ENCODE data around the gene GSTT4. TPM values are rescaled to one million over a fixed set of nuclear protein-coding genes. Genes with fewer than 3 reads are reported as not detected.

GSTT4 gene
- total and polyA plus RNA-seq, 9 of the 15 experiments (the other 6 are each of a cell fraction or from before 2014, with no cell fraction given) = not detected

DNA sequence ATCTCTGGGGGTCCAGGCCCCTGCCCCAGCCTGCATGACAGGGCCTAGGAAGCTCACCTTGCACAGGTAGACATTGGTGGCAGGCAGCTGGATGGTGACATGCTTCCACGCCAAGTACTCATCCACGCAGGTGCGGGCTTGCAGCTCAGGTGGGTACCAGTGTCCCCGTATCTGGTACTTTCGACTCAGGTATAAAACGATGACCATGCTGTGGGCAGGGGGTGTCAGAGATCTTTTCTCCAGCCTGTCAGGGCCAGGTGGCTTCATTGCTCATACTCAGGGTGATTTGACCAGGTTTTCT, 1.6 kb upstream of the GSTT4 start:
- Histone ChIP-seq H3K9me3 (replicated peaks; ENCODE audit: control insufficient read depth, insufficient read depth, low read depth, low read length) (peaks cover 3% of the 10 kb centered on the region; the same call in 1 of the 2 replicates), H3K4me1 (replicated peaks in 1 of 2; ENCODE audit: control insufficient read depth in 2 of 2, insufficient read depth in 2 of 2, low read length in 2 of 2) (peaks cover 18 to 21% of the 10 kb centered on the region in 2 experiments; a peak in 4 of 5 replicates), H3K9me1 (ENCODE audit: control insufficient read depth, insufficient read depth, low read length) (no peaks in the 10 kb centered on the region), H3K27ac (ENCODE audit: extremely low read depth, low read depth, low read length) (no peak overlapping the region), H3K79me2 (ENCODE audit: control insufficient read depth, insufficient read depth, low read length) (peaks cover 7% of the 10 kb centered on the region), H3K4me3 (no peak overlapping the region), H3K27me3 (ENCODE audit: control insufficient read depth in 2 of 2, insufficient read depth in 2 of 2, low read length in 2 of 2) (no peaks in the 10 kb centered on the region), H3K9ac (ENCODE audit: insufficient read depth in 1 of 2, low read depth in 2 of 2, low read length in 2 of 2) (no peak overlapping the region), H3K36me3 (ENCODE audit: control insufficient read depth, insufficient read depth, low read length) (no peaks in the 10 kb centered on the region), H3K4me2 (ENCODE audit: insufficient read depth, low read length) (no peak overlapping the region), H4K20me1 (replicated peaks; ENCODE audit: control insufficient read depth, insufficient read depth, low read length) (no peaks in the 10 kb centered on the region), H2AFZ (ENCODE audit: low read depth, low read length) (no peak overlapping the region)
- DNase-seq (ENCODE audit: extremely low read depth in 1 of 4, low spot score in 3 of 4) = no peak
- in situ Hi-C loops (cut with MboI) (loop anchor here (5.0 kb wide), 1 partner anchor 70 kb away; no protein-coding TSS in a partner anchor), intact Hi-C loops (cut with micrococcal nuclease) (no loop called here)
- FAIRE-seq = no peak
- BruUV-seq (replicated peaks) = no TSS peak
- no peak for ATAC-seq
- CTCF ChIA-PET (ENCODE audit: low intra/inter-chr PET ratio) = no interaction called here
- TF ChIP-seq EP300 (IDR thresholded peaks at IDR 0.05; ENCODE audit: low read length) = no peak
- no peak for TF ChIP-seq HMG20B (CRISPR knock-in tag; IDR thresholded peaks at IDR 0.05)
- no peak for TF ChIP-seq CREM (IDR thresholded peaks at IDR 0.05; ENCODE audit: low read depth)
- TF ChIP-seq ZBTB17 (CRISPR knock-in tag; IDR thresholded peaks at IDR 0.05) = 0 out of 2 replicates have a peak, but pooled peaks have one; percentile 7
- WGBS (ENCODE audit: insufficient coverage, low coverage, missing lambda C conversion rate) = 50% methylated on average over 6 of the region's 6 CpGs
- POLR2A ChIA-PET = interaction anchor here (1.1 kb wide), 1 partner anchor 10 kb away, joined by 3 read pairs; no protein-coding TSS in a partner anchor

DNA sequence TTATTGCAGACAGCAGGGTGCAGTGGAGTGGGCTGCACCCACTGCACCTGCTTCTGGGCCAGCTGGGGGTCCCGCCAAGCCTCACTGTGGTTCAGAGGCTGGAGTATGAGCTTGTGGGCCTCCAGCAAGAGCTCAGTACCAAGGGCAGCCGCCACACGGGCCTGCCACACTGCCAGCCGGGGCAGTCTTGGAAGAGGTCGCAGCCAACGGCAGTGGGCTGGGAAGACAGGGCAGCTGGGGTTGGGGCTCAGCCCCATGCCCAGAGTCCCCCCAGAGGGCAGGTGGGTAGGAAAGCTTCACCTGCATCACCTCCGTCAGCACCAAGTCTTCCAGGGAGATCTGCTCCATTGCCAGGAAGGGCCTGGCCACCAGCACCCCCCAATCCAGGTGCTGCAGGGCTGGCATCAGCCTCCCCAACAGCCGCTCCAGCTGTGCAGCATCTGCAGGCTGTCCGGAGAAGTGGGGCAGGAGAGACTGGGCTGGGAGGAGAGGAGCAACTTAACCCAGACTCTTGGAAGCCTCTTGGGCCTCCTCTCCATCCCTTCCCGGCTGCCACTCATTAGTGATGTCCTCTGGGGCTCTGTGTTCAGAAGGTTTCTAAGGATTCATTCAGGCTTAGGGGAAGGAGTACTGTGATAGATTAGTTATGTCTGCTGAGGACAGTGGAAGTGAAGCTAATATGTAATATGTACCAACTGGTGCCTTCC, 1.1 kb upstream of the GSTT4 start:
- no peak overlapping the region for H3K9ac ChIP-seq (ENCODE audit: insufficient read depth in 1 of 2, low read depth in 2 of 2, low read length in 2 of 2)
- no peak for ATAC-seq
- H3K27ac ChIP-seq (ENCODE audit: extremely low read depth, low read depth, low read length) = no peak overlapping the region
- in situ Hi-C loops (cut with MboI) = loop anchor here (5.0 kb wide), 1 partner anchor 69 kb away; no protein-coding TSS in a partner anchor
- H3K9me3 ChIP-seq (replicated peaks; ENCODE audit: control insufficient read depth, insufficient read depth, low read depth, low read length) = peaks cover 3% of the 10 kb centered on the region; the same call in 1 of the 2 replicates
- peaks cover 2% of the 10 kb centered on the region; the same call in 2 of the 3 replicates for H3K79me2 ChIP-seq (ENCODE audit: control insufficient read depth, insufficient read depth, low read length)
- 32% methylated on average over 8 of the region's 10 CpGs for WGBS (ENCODE audit: insufficient coverage, low coverage, missing lambda C conversion rate)
- H3K27me3 ChIP-seq (ENCODE audit: control insufficient read depth in 2 of 2, insufficient read depth in 2 of 2, low read length in 2 of 2) = no peaks in the 10 kb centered on the region
- no TSS peak for BruUV-seq (replicated peaks)
- no peaks in the 10 kb centered on the region for H4K20me1 ChIP-seq (replicated peaks; ENCODE audit: control insufficient read depth, insufficient read depth, low read length)
- H3K4me2 ChIP-seq (ENCODE audit: insufficient read depth, low read length) = no peak overlapping the region
- FAIRE-seq = no peak
- ChIA-PET POLR2A (interaction anchor here (1.1 kb wide), 1 partner anchor 10 kb away, joined by 3 read pairs; no protein-coding TSS in a partner anchor), CTCF (ENCODE audit: low intra/inter-chr PET ratio) (no interaction called here)
- H2AFZ ChIP-seq (ENCODE audit: low read depth, low read length) = no peak overlapping the region
- no peaks in the 10 kb centered on the region for H3K36me3 ChIP-seq (ENCODE audit: control insufficient read depth, insufficient read depth, low read length)
- no peak for DNase-seq (ENCODE audit: extremely low read depth in 1 of 4, low spot score in 3 of 4)
- no peak overlapping the region for H3K4me3 ChIP-seq
- intact Hi-C loops (cut with micrococcal nuclease) = no loop called here
- H3K4me1 ChIP-seq (replicated peaks in 1 of 2; ENCODE audit: control insufficient read depth in 2 of 2, insufficient read depth in 2 of 2, low read length in 2 of 2) = peaks cover 14 to 21% of the 10 kb centered on the region in 2 experiments; a peak in 4 of 5 replicates
- H3K9me1 ChIP-seq (ENCODE audit: control insufficient read depth, insufficient read depth, low read length) = no peaks in the 10 kb centered on the region
- TF ChIP-seq, protein P1, sequence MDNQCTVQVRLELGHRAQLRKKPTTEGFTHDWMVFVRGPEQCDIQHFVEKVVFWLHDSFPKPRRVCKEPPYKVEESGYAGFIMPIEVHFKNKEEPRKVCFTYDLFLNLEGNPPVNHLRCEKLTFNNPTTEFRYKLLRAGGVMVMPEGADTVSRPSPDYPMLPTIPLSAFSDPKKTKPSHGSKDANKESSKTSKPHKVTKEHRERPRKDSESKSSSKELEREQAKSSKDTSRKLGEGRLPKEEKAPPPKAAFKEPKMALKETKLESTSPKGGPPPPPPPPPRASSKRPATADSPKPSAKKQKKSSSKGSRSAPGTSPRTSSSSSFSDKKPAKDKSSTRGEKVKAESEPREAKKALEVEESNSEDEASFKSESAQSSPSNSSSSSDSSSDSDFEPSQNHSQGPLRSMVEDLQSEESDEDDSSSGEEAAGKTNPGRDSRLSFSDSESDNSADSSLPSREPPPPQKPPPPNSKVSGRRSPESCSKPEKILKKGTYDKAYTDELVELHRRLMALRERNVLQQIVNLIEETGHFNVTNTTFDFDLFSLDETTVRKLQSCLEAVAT (IDR thresholded peaks at IDR 0.05) = peak in 1 of 2 experiments; percentile 90; a peak in 2 of 4 replicates
- TF ChIP-seq, protein P2, sequence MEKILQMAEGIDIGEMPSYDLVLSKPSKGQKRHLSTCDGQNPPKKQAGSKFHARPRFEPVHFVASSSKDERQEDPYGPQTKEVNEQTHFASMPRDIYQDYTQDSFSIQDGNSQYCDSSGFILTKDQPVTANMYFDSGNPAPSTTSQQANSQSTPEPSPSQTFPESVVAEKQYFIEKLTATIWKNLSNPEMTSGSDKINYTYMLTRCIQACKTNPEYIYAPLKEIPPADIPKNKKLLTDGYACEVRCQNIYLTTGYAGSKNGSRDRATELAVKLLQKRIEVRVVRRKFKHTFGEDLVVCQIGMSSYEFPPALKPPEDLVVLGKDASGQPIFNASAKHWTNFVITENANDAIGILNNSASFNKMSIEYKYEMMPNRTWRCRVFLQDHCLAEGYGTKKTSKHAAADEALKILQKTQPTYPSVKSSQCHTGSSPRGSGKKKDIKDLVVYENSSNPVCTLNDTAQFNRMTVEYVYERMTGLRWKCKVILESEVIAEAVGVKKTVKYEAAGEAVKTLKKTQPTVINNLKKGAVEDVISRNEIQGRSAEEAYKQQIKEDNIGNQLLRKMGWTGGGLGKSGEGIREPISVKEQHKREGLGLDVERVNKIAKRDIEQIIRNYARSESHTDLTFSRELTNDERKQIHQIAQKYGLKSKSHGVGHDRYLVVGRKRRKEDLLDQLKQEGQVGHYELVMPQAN (IDR thresholded peaks at IDR 0.05; ENCODE audit: borderline replicate concordance) = no peak
- TF ChIP-seq ZNF23 (CRISPR knock-in tag; IDR thresholded peaks at IDR 0.05) (peak; percentile 83; the same call in 1 of the 2 replicates), ZBTB17 (CRISPR knock-in tag; IDR thresholded peaks at IDR 0.05) (peak; percentile 97), GATAD2A (IDR thresholded peaks at IDR 0.05) (no peak)

Data from K562 (cell line).